Glutamatergic neuron (in vitro differentiated cells): Measurements from ENCODE around the gene DSCAML1. TPM values are rescaled to one million over a fixed set of nuclear protein-coding genes. Genes with fewer than 3 reads are reported as not detected.
A peak's percentile ranks its signal among the peaks of the same experiment; 100 is the strongest.

Experiments used
- DNase-seq: peaks from one replicate; pipeline ENCODE4 v3.0.0; 2022
- H3K27ac Mint-ChIP-seq: one replicate; pipeline ENCODE4 v1.8.0; 2020; ENCODE audit warnings: mild to moderate bottlenecking, mixed read lengths, inconsistent platforms; ENCODE audit not compliant: unreplicated experiment
- H3K27me3 Mint-ChIP-seq: one replicate; pipeline ENCODE4 v1.8.0; 2020; ENCODE audit warnings: mild to moderate bottlenecking, moderate library complexity, mixed read lengths, inconsistent platforms; ENCODE audit not compliant: unreplicated experiment
- H3K36me3 Mint-ChIP-seq: one replicate; pipeline ENCODE4 v1.8.0; 2020; ENCODE audit warnings: mild to moderate bottlenecking, mixed read lengths, inconsistent platforms; ENCODE audit not compliant: unreplicated experiment
- H3K4me1 Mint-ChIP-seq: one replicate; pipeline ENCODE4 v1.8.0; 2020; ENCODE audit warnings: mild to moderate bottlenecking, low read depth, mixed read lengths, inconsistent platforms; ENCODE audit not compliant: unreplicated experiment
- H3K4me3 Mint-ChIP-seq: one replicate; pipeline ENCODE4 v1.8.0; 2020; ENCODE audit warnings: mild to moderate bottlenecking, mixed read lengths, inconsistent platforms; ENCODE audit not compliant: unreplicated experiment
- H3K9me3 Mint-ChIP-seq: one replicate; pipeline ENCODE4 v1.8.0; 2020; ENCODE audit warnings: mild to moderate bottlenecking, moderate library complexity, mixed read lengths, inconsistent platforms; ENCODE audit not compliant: unreplicated experiment
- CTCF ChIP-seq: fragments of 200-600 bp; sonication (generic); IDR thresholded peaks from one replicate; pipeline ENCODE4 v1.5.0; 2021; ENCODE audit not compliant: partially characterized antibody, unreplicated experiment
- total RNA-seq: library from RNA; stranded (reverse); fragmentation: NEBNext Ultra II Directional; extraction: Animal tissue kit (Norgen Biotek cat#: 25700); gene quantifications from one replicate; pipeline ENCODE4 v1.2.1, GENCODE V29; 2021; ENCODE audit not compliant: unreplicated experiment

Gene DSCAML1
- total RNA-seq, 1 donor from 2014 or later: 0.07 TPM

- no peak for TF ChIP-seq CTCF
- peaks cover 3% of the 10 kb centered on the region for H3K9me3 Mint-ChIP-seq
- H3K4me1 Mint-ChIP-seq: peaks cover 4% of the 10 kb centered on the region
- no peak overlapping the region for H3K4me3 Mint-ChIP-seq
- H3K27me3 Mint-ChIP-seq: peaks cover 5% of the 10 kb centered on the region
- no peak for DNase-seq
- H3K27ac Mint-ChIP-seq: no peak overlapping the region
- no peaks in the 10 kb centered on the region for H3K36me3 Mint-ChIP-seq
Observed at GRCh38 chr11:117733316-117733715, 63.7 kb downstream of the DSCAML1 start.

GRCh38 chr11:117731722-117732290 lies 65.2 kb downstream of the DSCAML1 start:
- TF ChIP-seq CTCF: no peak
- no peak overlapping the region for H3K4me3 Mint-ChIP-seq
- DNase-seq: no peak
- peaks cover 3% of the 10 kb centered on the region for H3K9me3 Mint-ChIP-seq
- H3K4me1 Mint-ChIP-seq: peaks cover 4% of the 10 kb centered on the region
- no peak overlapping the region for H3K27ac Mint-ChIP-seq
- peaks cover 5% of the 10 kb centered on the region for H3K27me3 Mint-ChIP-seq
- H3K36me3 Mint-ChIP-seq: no peaks in the 10 kb centered on the region

- no peaks in the 10 kb centered on the region for H3K36me3 Mint-ChIP-seq
- peaks cover 4% of the 10 kb centered on the region for H3K4me1 Mint-ChIP-seq
- peaks cover 3% of the 10 kb centered on the region for H3K9me3 Mint-ChIP-seq
- no peak overlapping the region for H3K27ac Mint-ChIP-seq
- no peak for TF ChIP-seq CTCF
- no peak for DNase-seq
- H3K27me3 Mint-ChIP-seq: peaks cover 5% of the 10 kb centered on the region
- H3K4me3 Mint-ChIP-seq: no peak overlapping the region
Observed at GRCh38 chr11:117730208-117730800, 66.7 kb downstream of the DSCAML1 start.

DNA sequence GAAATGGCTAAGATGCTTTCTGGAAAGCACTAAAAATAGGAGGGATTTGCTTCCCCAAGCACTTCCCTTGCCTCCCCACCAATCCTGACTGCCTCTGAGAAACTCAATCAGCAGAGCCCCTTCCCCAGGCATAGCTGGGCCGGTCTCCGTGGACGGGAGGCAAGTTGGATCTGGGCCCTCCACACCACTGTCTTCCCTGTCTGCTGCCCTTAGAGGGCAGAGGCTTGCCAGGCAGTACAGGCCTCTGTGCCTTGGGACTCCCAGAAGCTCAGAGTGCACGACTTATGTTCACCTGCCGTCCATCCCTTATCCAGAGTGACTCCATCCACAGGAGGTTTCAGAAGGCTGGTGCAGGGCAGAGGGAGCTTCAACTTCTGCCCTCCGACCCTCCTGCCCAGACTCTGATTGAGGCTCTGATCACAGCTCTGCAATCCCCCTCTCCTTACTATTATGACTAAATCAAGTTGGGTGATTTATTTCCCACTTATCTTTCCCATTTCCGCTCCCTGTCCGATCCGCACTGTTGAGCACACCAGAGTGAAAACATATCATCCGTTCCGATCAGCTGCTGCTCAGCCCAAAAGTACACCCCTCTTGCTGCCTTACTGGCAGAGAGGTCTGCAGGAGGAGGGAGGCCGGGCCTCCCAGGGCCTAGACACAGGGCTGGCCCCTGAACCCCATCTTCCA lies 71.8 kb downstream of the DSCAML1 start:
- peaks cover 1% of the 10 kb centered on the region for H3K9me3 Mint-ChIP-seq

More for the DNA sequence above, 71.8 kb downstream of the DSCAML1 start:
- peak; percentile 14 for DNase-seq
- Mint-ChIP-seq H3K4me1 (peaks cover 10% of the 10 kb centered on the region), H3K27ac (no peak overlapping the region), H3K4me3 (no peak overlapping the region), H3K36me3 (no peaks in the 10 kb centered on the region), H3K27me3 (peaks cover 1% of the 10 kb centered on the region)
- TF ChIP-seq CTCF: no peak
